Activated CD4-positive, alpha-beta T cell treated with anti-CD3 and anti-CD28 coated beads for 36 hours (primary cell): Measurements from ENCODE around the gene BLOC1S4. TPM values are rescaled to one million over a fixed set of nuclear protein-coding genes. Genes with fewer than 3 reads are reported as not detected.

Source experiments
- ATAC-seq: fragments of 200-7000 bp; cut with Tn5 transposase; one replicate; pipeline ENCODE4 v1.10.0; 2021; ENCODE audit warnings: mild to moderate bottlenecking, moderate library complexity
- CTCF ChIA-PET: fragments of 350-600 bp; sonication (Branson Sonifier 250); formaldehyde crosslinking; loops from one replicate; lab custom pipeline; 2021; ENCODE audit warnings: antibody characterized with exemption; lab: Charles Lee
- POLR2A ChIA-PET: fragments of 350-600 bp; sonication (Branson Sonifier 250); formaldehyde crosslinking; loops from one replicate; lab custom pipeline; 2021; ENCODE audit warnings: antibody characterized with exemption, inconsistent platforms; lab: Charles Lee
- DNase-seq: peaks from one replicate; pipeline ENCODE4 v3.0.0-alpha.2; 2020
- H3K27ac Mint-ChIP-seq: one replicate; pipeline ENCODE4 v1.8.0; 2021; ENCODE audit warnings: mixed read lengths
- H3K27me3 Mint-ChIP-seq: one replicate; pipeline ENCODE4 v1.8.0; 2021; ENCODE audit warnings: mixed read lengths
- H3K36me3 Mint-ChIP-seq: one replicate; pipeline ENCODE4 v1.8.0; 2021; ENCODE audit warnings: low read depth, mixed read lengths
- H3K4me1 Mint-ChIP-seq: one replicate; pipeline ENCODE4 v1.8.0; 2021; ENCODE audit warnings: mixed read lengths
- H3K4me3 Mint-ChIP-seq: one replicate; pipeline ENCODE4 v1.8.0; 2021; ENCODE audit warnings: mild to moderate bottlenecking, moderate library complexity, mixed read lengths
- H3K9me3 Mint-ChIP-seq: one replicate; pipeline ENCODE4 v1.8.0; 2021; ENCODE audit warnings: low read depth, mixed read lengths
- intact Hi-C, 2 experiments: fragments of 100-400 bp; cut with DNase I in 1 of 2; cut with micrococcal nuclease in 1 of 2; formaldehyde crosslinking; loops; one replicate each; pipeline versions ENCODE4 v1.14.2 to v1.15.1; 2022 to 2024; cut with DNase I, micrococcal nuclease
- total RNA-seq, 2 experiments: library from RNA; stranded (reverse); gene quantifications; one replicate each; pipeline ENCODE4 v1.2.3, GENCODE V29; 2021

BLOC1S4 gene
- total RNA-seq, 2 experiments from 2014 or later: 10.1 to 16.7 TPM

DNA sequence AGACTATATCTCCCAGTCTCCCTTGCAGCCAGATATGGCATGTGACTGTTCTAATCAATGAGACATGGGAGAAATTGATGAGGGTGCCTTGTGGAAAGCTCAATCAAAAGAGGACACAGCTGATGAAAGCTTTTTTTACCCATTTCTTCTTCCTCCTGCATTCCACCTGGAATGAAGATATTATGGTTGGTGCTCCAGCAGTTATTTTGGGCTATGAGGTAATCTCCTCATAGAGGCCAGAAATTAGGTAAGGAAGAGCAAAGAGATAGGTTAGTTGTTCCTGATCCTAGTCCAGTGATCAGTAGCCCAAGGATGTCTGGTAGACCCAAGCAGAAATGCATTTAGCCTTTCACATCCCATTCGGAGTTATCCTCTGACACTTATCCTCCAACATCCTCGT lies 49.7 kb downstream of the BLOC1S4 start:
- CTCF ChIA-PET: interaction anchor here (1.1 kb wide), 1 partner anchor 18 kb away, joined by 4 read pairs; no protein-coding TSS in a partner anchor
- no peaks in the 10 kb centered on the region for H3K9me3 Mint-ChIP-seq

More for the DNA sequence above, 49.7 kb downstream of the BLOC1S4 start:
- DNase-seq: no peak
- H3K36me3 Mint-ChIP-seq: no peaks in the 10 kb centered on the region
- peaks cover 13% of the 10 kb centered on the region for H3K4me1 Mint-ChIP-seq
- no peaks in the 10 kb centered on the region for H3K27me3 Mint-ChIP-seq
- H3K27ac Mint-ChIP-seq: no peak overlapping the region
- no peak overlapping the region for H3K4me3 Mint-ChIP-seq
- POLR2A ChIA-PET: no interaction called here
- intact Hi-C loops: no loop called here
- no peak for ATAC-seq

Other genes with a start within 250 kb of the BLOC1S4 start
- under 1 TPM in 1 of 2 experiments, not detected in 1; 0.12 TPM for gene PPP2R2C, start 243.6 kb upstream of the BLOC1S4 start, total RNA-seq
- 10 to 100 TPM; 13.0 to 14.6 TPM for gene MAN2B2, start 141.0 kb upstream of the BLOC1S4 start, total RNA-seq
- 100 to 1,000 TPM in 1 of 2 experiments, 10 to 100 TPM in 1; 66.8 to 122 TPM for gene MRFAP1, start 75.5 kb upstream of the BLOC1S4 start, total RNA-seq
- 1 to 10 TPM; 1.9 to 2.1 TPM for gene S100P, start 22.3 kb upstream of the BLOC1S4 start, total RNA-seq
- gene MRFAP1L1, start 6.3 kb upstream of the BLOC1S4 start, total RNA-seq: 10 to 100 TPM; 36.4 to 45.0 TPM
- 10 to 100 TPM in 1 of 2 experiments, 1 to 10 TPM in 1; 9.4 to 13.1 TPM for gene KIAA0232, start 66.6 kb downstream of the BLOC1S4 start, total RNA-seq
- 10 to 100 TPM; 36.7 to 44.0 TPM for gene TBC1D14, start 193.7 kb downstream of the BLOC1S4 start, total RNA-seq